A549 (cell line): ENCODE data around the gene PRPF40A. TPM values are rescaled to one million over a fixed set of nuclear protein-coding genes. Genes with fewer than 3 reads are reported as not detected.

Source experiments
- ATAC-seq, 2 experiments: fragments of 200-7000 bp in 1 of 2; fragments of >200 bp in 1 of 2; cut with Nextera tagmentation in 1 of 2; cut with Tn5 transposase in 1 of 2; 3 replicates each; pipeline versions ENCODE4 v1.8.0 to v1.9.1; 2018 to 2020; ENCODE audit warnings: mild to moderate bottlenecking in 1 of 2, moderate library complexity in 1 of 2
- CTCF ChIA-PET: fragments of 300-600 bp; sonication (Branson Sonifier 250); formaldehyde crosslinking; extraction: SDS; loops from one replicate; lab custom pipeline; 2021; ENCODE audit warnings: antibody characterized with exemption, inconsistent platforms; lab: Yijun Ruan, JAX
- POLR2A ChIA-PET: fragments of 350-600 bp; formaldehyde crosslinking; extraction: SDS; loops from one replicate; lab custom pipeline; 2021; ENCODE audit warnings: antibody characterized with exemption, inconsistent platforms; lab: Yijun Ruan, JAX
- DNase-seq, 2 experiments: peaks; one replicate each; pipeline versions ENCODE4 v3.0.0 to v3.0.0-alpha.2; 2011 to 2016; ENCODE audit warnings: low read depth in 1 of 2, low spot score in 1 of 2
- FAIRE-seq: peaks from 2 replicates; lab custom pipeline; 2011; peaks lifted over from hg19 to GRCh38; lab: Jason Lieb, UNC
- H3K27ac ChIP-seq, 2 experiments: fragments of >200 bp; sonication (Bioruptor Twin); formaldehyde crosslinking; 3 replicates each; pipeline ENCODE4 v1.5.1; 2016 to 2017
- H3K4me1 ChIP-seq: fragments of >200 bp; sonication (Bioruptor Twin); formaldehyde crosslinking; 3 replicates; pipeline ENCODE4 v1.6.1; 2016
- H3K4me2 ChIP-seq: fragments of >200 bp; sonication (Bioruptor Twin); formaldehyde crosslinking; 3 replicates; pipeline ENCODE4 v1.6.1; 2016
- H3K4me3 ChIP-seq: fragments of >200 bp; sonication (Bioruptor Twin); formaldehyde crosslinking; 3 replicates; pipeline ENCODE4 v1.5.1; 2016
- H3K9me3 ChIP-seq: fragments of >200 bp; sonication (Bioruptor Twin); formaldehyde crosslinking; 3 replicates; pipeline ENCODE4 v1.6.1; 2016
- BHLHE40 ChIP-seq: IDR thresholded peaks from 2 replicates; pipeline ENCODE4 v1.6.1; 2012; ENCODE audit warnings: low read depth, low read length, inconsistent platforms
- CHD2 ChIP-seq: fragments of 150-350 bp; IDR thresholded peaks from 2 replicates; pipeline ENCODE4 v1.6.1; 2014; ENCODE audit warnings: low read length; ENCODE audit not compliant: partially characterized antibody
- EHF ChIP-seq: fragments of 250-450 bp; sonication (Bioruptor Pico); IDR thresholded peaks from 2 replicates; pipeline ENCODE4 v1.5.0; 2020; ENCODE audit warnings: mild to moderate bottlenecking
- EP300 ChIP-seq, 2 experiments: fragments of >200 bp; sonication (Bioruptor Twin); formaldehyde crosslinking; IDR thresholded peaks; 2 replicates in 1 of 2; 3 replicates in 1 of 2; pipeline ENCODE4 v1.6.1; 2016 to 2017
- ESRRA ChIP-seq: fragments of 150-350 bp; IDR thresholded peaks from 2 replicates; pipeline ENCODE4 v1.6.1; 2014; ENCODE audit warnings: mild to moderate bottlenecking, low read length, borderline replicate concordance
- FOSL2 ChIP-seq, 2 experiments: fragments of 450-650 bp in 1 of 2; fragments of >200 bp in 1 of 2; sonication (Bioruptor Twin) in 1 of 2; formaldehyde crosslinking; IDR thresholded peaks; 2 replicates each; pipeline versions ENCODE4 v1.5.0 to v1.6.1; 2016 to 2020; ENCODE audit warnings: mild to moderate bottlenecking in 1 of 2, moderate library complexity in 1 of 2
- FOXS1 ChIP-seq: fragments of 250-450 bp; sonication (Bioruptor Pico); IDR thresholded peaks from 2 replicates; pipeline ENCODE4 v1.5.0; 2020; ENCODE audit warnings: mild to moderate bottlenecking, moderate library complexity
- HDAC2 ChIP-seq: fragments of 200-600 bp; sonication (generic); IDR thresholded peaks from 2 replicates; pipeline ENCODE4 v1.6.1; 2016
- HEYL ChIP-seq: fragments of 250-450 bp; sonication (Bioruptor Pico); IDR thresholded peaks from 2 replicates; pipeline ENCODE4 v1.8.0; 2021; ENCODE audit warnings: mild to moderate bottlenecking, moderate library complexity
- JUNB ChIP-seq: fragments of >200 bp; sonication (Bioruptor Twin); formaldehyde crosslinking; IDR thresholded peaks from 2 replicates; pipeline ENCODE4 v1.6.1; 2016
- KDM5A ChIP-seq: fragments of 200-600 bp; sonication (generic); IDR thresholded peaks from 2 replicates; pipeline ENCODE4 v1.6.1; 2016; ENCODE audit warnings: antibody characterized with exemption, mild to moderate bottlenecking
- MAFK ChIP-seq: fragments of 450-650 bp; IDR thresholded peaks from 2 replicates; pipeline ENCODE4 v1.6.1; 2014; ENCODE audit not compliant: partially characterized antibody
- MYC ChIP-seq: IDR thresholded peaks from 2 replicates; pipeline ENCODE4 v1.6.1; 2012; ENCODE audit warnings: mild to moderate bottlenecking, inconsistent platforms, low read length, improper control_type of control experiment, borderline replicate concordance
- NPAS2 ChIP-seq: fragments of 250-450 bp; sonication (Bioruptor Pico); IDR thresholded peaks from 2 replicates; pipeline ENCODE4 v1.8.0; 2022; ENCODE audit warnings: mild to moderate bottlenecking, moderate library complexity, borderline replicate concordance
- NR3C1 ChIP-seq: fragments of >200 bp; sonication (Bioruptor Twin); formaldehyde crosslinking; IDR thresholded peaks from 3 replicates; pipeline ENCODE4 v1.6.1; 2017
- POLR2A ChIP-seq: IDR thresholded peaks from 2 replicates; pipeline ENCODE4 v1.6.1; 2012; ENCODE audit warnings: mild to moderate bottlenecking, low read length
- POLR2AphosphoS2 ChIP-seq: conservative IDR thresholded peaks from 2 replicates; pipeline ENCODE4 v1.6.1; 2012; ENCODE audit warnings: low read length, improper control_type of control experiment, inconsistent platforms
- RARB ChIP-seq: fragments of 250-450 bp; sonication (Bioruptor Pico); IDR thresholded peaks from 2 replicates; pipeline ENCODE4 v1.8.0; 2021; ENCODE audit warnings: mild to moderate bottlenecking, moderate library complexity
- RCOR1 ChIP-seq: fragments of 150-350 bp; IDR thresholded peaks from 2 replicates; pipeline ENCODE4 v1.6.1; 2014; ENCODE audit warnings: antibody characterized with exemption, low read length, low read depth
- RFX5 ChIP-seq: fragments of 450-650 bp; IDR thresholded peaks from 2 replicates; pipeline ENCODE4 v1.7.1; 2014; ENCODE audit warnings: antibody characterized with exemption, mild to moderate bottlenecking, moderate library complexity
- SREBF2 ChIP-seq: fragments of 450-650 bp; IDR thresholded peaks from 2 replicates; pipeline ENCODE4 v1.6.1; 2014; ENCODE audit warnings: mild to moderate bottlenecking, moderate library complexity
- ZC3H11A ChIP-seq: fragments of 450-650 bp; IDR thresholded peaks from 2 replicates; pipeline ENCODE4 v1.6.1; 2014; ENCODE audit warnings: antibody characterized with exemption, mild to moderate bottlenecking
- ZFP36 ChIP-seq: fragments of 450-650 bp; IDR thresholded peaks from 2 replicates; pipeline ENCODE4 v1.6.1; 2014; ENCODE audit warnings: borderline replicate concordance; ENCODE audit not compliant: partially characterized antibody
- ZNF302 ChIP-seq: fragments of 250-450 bp; sonication (Bioruptor Pico); IDR thresholded peaks from 2 replicates; pipeline ENCODE4 v1.9.0; 2021; ENCODE audit warnings: inconsistent platforms, mild to moderate bottlenecking, moderate library complexity
- ZSCAN20 ChIP-seq: fragments of 250-450 bp; sonication (Bioruptor Pico); IDR thresholded peaks from 2 replicates; pipeline ENCODE4 v1.8.0; 2022; ENCODE audit warnings: mild to moderate bottlenecking, moderate library complexity
- whole genome bisulfite sequencing: methylation state at CpG from one replicate; pipeline ENCODE4 v1.1.6; 2017; ENCODE audit errors: missing lambda C conversion rate; 5-methylcytosine and 5-hydroxymethylcytosine counted together
- polyA plus RNA-seq, 4 experiments: library from polyadenylated mRNA; depleted of rRNA in 3 of 4; stranded (reverse); fragments of >200 nt; fragmentation: RNase III in 1 of 4; extraction: RNeasy Plus Mini Kit Qiagen cat#74134 plus additional on column Dnase treatment in 1 of 4; gene quantifications; 2 replicates in 3 of 4; 3 replicates in 1 of 4; pipeline ENCODE4 v1.2.3, GENCODE V29; 2011 to 2017
- TF ChIP-seq, protein P1 (sequence below): IDR thresholded peaks from 2 replicates; pipeline ENCODE4 v1.6.1; 2012
- TF ChIP-seq, protein P2 (sequence below): fragments of >200 bp; sonication (Bioruptor Twin); formaldehyde crosslinking; IDR thresholded peaks from 3 replicates; pipeline ENCODE4 v1.6.1; 2016
- TF ChIP-seq, protein P3 (sequence below): fragments of 250-450 bp; sonication (Bioruptor Pico); IDR thresholded peaks from 2 replicates; pipeline ENCODE4 v1.5.0; 2021; ENCODE audit warnings: mild to moderate bottlenecking, moderate library complexity, borderline replicate concordance
- TF ChIP-seq, protein P4 (sequence below): fragments of 150-350 bp; IDR thresholded peaks from 2 replicates; pipeline ENCODE4 v1.6.1; 2014; ENCODE audit warnings: low read depth, mild to moderate bottlenecking, low read length
- TF ChIP-seq, protein P5 (sequence below): fragments of 450-650 bp; IDR thresholded peaks from 2 replicates; pipeline ENCODE4 v1.6.1; 2014; ENCODE audit warnings: antibody characterized with exemption

The PRPF40A gene
- polyA plus RNA-seq, 2 of the 4 experiments (the other 2 are of a cell fraction) = 75.1 to 186 TPM

DNA sequence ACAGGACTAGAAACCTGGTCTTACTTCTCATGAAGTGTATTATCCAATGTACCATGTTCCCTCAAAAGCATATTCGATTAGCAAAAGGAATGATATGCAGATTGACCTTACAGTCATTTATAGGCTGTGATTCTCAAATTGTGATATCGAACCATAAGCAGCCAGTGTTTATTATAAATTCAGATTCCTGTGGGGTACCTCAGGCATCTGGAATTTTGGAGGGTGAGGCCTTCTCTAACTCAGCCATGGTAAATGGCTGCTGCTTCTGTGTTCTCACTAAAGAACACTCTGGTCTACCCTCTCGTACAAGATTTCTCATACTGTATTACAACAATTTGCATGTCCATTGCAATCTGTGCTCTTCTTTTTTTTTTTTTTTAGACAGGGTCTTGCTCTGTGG is 84.5 kb downstream of the PRPF40A start:
- DNase-seq = no peak
- ATAC-seq = no peak
- no peak overlapping the region for H3K4me2 ChIP-seq
- TF ChIP-seq ZFP36 (no peak), HEYL (CRISPR knock-in tag) (no peak), HDAC2 (no peak), ZC3H11A (no peak), ZSCAN20 (CRISPR knock-in tag) (no peak), MAFK (no peak), RARB (no peak), RFX5 (no peak), NPAS2 (CRISPR knock-in tag) (no peak), BHLHE40 (no peak), ZNF302 (no peak), POLR2A (no peak), MYC (no peak), ESRRA (no peak)
- TF ChIP-seq, protein P1, sequence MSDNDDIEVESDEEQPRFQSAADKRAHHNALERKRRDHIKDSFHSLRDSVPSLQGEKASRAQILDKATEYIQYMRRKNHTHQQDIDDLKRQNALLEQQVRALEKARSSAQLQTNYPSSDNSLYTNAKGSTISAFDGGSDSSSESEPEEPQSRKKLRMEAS = no peak
- TF ChIP-seq, protein P2, sequence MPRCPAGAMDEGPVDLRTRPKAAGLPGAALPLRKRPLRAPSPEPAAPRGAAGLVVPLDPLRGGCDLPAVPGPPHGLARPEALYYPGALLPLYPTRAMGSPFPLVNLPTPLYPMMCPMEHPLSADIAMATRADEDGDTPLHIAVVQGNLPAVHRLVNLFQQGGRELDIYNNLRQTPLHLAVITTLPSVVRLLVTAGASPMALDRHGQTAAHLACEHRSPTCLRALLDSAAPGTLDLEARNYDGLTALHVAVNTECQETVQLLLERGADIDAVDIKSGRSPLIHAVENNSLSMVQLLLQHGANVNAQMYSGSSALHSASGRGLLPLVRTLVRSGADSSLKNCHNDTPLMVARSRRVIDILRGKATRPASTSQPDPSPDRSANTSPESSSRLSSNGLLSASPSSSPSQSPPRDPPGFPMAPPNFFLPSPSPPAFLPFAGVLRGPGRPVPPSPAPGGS = no peak
- TF ChIP-seq, protein P3, sequence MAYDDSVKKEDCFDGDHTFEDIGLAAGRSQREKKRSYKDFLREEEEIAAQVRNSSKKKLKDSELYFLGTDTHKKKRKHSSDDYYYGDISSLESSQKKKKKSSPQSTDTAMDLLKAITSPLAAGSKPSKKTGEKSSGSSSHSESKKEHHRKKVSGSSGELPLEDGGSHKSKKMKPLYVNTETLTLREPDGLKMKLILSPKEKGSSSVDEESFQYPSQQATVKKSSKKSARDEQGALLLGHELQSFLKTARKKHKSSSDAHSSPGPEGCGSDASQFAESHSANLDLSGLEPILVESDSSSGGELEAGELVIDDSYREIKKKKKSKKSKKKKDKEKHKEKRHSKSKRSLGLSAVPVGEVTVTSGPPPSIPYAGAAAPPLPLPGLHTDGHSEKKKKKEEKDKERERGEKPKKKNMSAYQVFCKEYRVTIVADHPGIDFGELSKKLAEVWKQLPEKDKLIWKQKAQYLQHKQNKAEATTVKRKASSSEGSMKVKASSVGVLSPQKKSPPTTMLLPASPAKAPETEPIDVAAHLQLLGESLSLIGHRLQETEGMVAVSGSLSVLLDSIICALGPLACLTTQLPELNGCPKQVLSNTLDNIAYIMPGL = no peak
- TF ChIP-seq, all 56 proteins: peak for 0
- CTCF ChIA-PET = interaction anchor here (3.9 to 5.6 kb wide), 3 partner anchors 14 to 456 kb away, joined by 21 to 63 read pairs (median 52); partner anchors contain the start of gene STAM2
- 83% methylated on average over 3 of the region's 3 CpGs for WGBS
- Histone ChIP-seq H3K4me3 (no peak overlapping the region), H3K9me3 (no peaks in the 10 kb centered on the region), H3K4me1 (no peaks in the 10 kb centered on the region), H3K27ac (no peak overlapping the region)
- POLR2A ChIA-PET = no interaction called here
- no peak for FAIRE-seq

DNA sequence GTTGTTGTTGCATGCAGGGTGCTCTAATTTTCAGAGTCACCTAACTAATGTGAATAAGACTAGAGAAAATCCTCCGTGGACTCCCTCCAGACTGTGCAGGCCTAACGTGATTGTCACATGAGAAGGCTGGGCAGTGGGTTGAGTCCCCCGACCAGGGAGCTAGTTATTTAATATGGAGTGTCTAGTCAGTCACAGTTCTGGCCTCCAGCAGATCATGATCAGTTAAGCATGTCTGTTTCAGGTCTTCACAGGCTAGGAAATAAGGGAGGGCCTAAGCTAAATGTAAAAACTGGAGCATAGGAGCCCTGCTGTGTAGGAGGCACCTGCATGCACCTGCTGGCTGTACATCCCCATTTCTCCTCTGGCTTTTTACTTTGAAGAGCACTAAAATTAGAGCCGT is 86.8 kb downstream of the PRPF40A start:
- Histone ChIP-seq H3K9me3 (no peaks in the 10 kb centered on the region), H3K4me1 (no peaks in the 10 kb centered on the region), H3K27ac (no peak overlapping the region), H3K4me3 (no peak overlapping the region), H3K4me2 (no peak overlapping the region)
- FAIRE-seq = no peak
- WGBS = 92% methylated on average over 4 of the region's 4 CpGs
- DNase-seq = no peak
- TF ChIP-seq FOXS1 (no peak), ZSCAN20 (CRISPR knock-in tag) (no peak)
- POLR2A ChIA-PET = no interaction called here
- CTCF ChIA-PET = interaction anchor here (1.2 to 3.2 kb wide), 5 partner anchors 11 to 454 kb away, joined by 3 to 15 read pairs (median 3); partner anchors contain the start of gene STAM2
- no peak for ATAC-seq

DNA sequence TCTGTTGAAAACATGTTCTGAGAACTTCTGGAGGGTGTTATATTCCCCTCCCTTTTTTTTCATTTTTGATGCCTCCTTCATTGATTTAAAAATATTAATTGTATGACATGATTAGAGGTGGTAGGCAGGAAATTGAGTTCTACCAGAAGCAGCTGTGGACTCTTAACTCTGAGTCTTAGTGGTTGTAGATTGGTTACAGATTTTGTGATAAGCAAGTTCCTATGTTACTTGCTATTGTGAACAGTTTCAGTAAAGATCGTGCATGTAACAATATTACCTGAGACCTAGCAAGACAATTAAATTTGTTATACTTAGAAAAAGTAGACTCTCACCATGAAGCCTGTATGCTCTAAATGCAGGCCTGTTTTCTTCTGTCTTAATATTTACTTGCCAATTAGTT is 88.1 kb downstream of the PRPF40A start:
- Histone ChIP-seq H3K4me3 (no peak overlapping the region), H3K9me3 (no peaks in the 10 kb centered on the region), H3K4me1 (no peaks in the 10 kb centered on the region), H3K27ac (no peak overlapping the region), H3K4me2 (no peak overlapping the region)
- CTCF ChIA-PET = interaction anchor here (1.5 to 3.2 kb wide), 2 partner anchors 10 to 453 kb away, joined by 3 to 15 read pairs; partner anchors contain the start of gene STAM2
- FAIRE-seq (no peak), DNase-seq (no peak), ATAC-seq (no peak)
- POLR2A ChIA-PET = no interaction called here
- 85% methylated on average over 1 of the region's 1 CpG for WGBS
- TF ChIP-seq NR3C1 (no peak), ESRRA (no peak), ZFP36 (no peak), SREBF2 (no peak), RCOR1 (no peak), EHF (CRISPR knock-in tag) (no peak), EP300 (IDR thresholded peaks at IDR 0.05) (no peak), POLR2A (no peak), KDM5A (no peak), JUNB (no peak), CHD2 (no peak), NPAS2 (CRISPR knock-in tag) (no peak), BHLHE40 (no peak), POLR2AphosphoS2 (no peak), FOSL2 (IDR thresholded peaks at IDR 0.05) (no peak), FOSL2 (CRISPR knock-in tag; IDR thresholded peaks at IDR 0.05) (no peak)
- TF ChIP-seq, protein P2 = no peak
- TF ChIP-seq, protein P4, sequence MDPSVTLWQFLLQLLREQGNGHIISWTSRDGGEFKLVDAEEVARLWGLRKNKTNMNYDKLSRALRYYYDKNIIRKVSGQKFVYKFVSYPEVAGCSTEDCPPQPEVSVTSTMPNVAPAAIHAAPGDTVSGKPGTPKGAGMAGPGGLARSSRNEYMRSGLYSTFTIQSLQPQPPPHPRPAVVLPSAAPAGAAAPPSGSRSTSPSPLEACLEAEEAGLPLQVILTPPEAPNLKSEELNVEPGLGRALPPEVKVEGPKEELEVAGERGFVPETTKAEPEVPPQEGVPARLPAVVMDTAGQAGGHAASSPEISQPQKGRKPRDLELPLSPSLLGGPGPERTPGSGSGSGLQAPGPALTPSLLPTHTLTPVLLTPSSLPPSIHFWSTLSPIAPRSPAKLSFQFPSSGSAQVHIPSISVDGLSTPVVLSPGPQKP = no peak
- TF ChIP-seq, protein P5, sequence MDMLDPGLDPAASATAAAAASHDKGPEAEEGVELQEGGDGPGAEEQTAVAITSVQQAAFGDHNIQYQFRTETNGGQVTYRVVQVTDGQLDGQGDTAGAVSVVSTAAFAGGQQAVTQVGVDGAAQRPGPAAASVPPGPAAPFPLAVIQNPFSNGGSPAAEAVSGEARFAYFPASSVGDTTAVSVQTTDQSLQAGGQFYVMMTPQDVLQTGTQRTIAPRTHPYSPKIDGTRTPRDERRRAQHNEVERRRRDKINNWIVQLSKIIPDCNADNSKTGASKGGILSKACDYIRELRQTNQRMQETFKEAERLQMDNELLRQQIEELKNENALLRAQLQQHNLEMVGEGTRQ = no peak
